Heart left ventricle (tissue), 13 donors: Measurements from ENCODE around the gene MAPK8IP3.

Source experiments
- POLR2A ChIP-seq, 2 donors: fragments of 450-650 bp; IDR thresholded peaks; one replicate each; pipeline ENCODE4 v1.6.1; 2017; ENCODE audit warnings: antibody characterized with exemption in 2 of 2, mild to moderate bottlenecking in 2 of 2, moderate library complexity in 2 of 2
- TF ChIP-seq, protein P1 (sequence below), 12 donors: fragments of 200-600 bp; sonication (generic) in 4 of 12; IDR thresholded peaks; one replicate each; pipeline versions ENCODE4 v1.5.0 to v1.8.0; 2018 to 2022; ENCODE audit warnings: antibody characterized with exemption in 12 of 12, mild to moderate bottlenecking in 5 of 12
- donor health status: ischemic (EF 13 %, LVEDD 7.1; RV severe dilation, severe dysfunction).
- donor health status: DM: no; HTN: yes; CAD: no.
- donor health status: DM: no; HTN: no; CAD: no.
- donor health status: ischemic (EF 25% LVEDD 6.9; RV normal size, moderate dysfunction).
- donor health status: ischemic (EF 25% LVEDD 5.7; RV mildly dilated, moderate dysfunction).
- donor health status: ischemic (EF 35%, LVEDD 5.7; RV mildly dilated, moderate dysfunction).
- donor health status: nonischemic (EF 11% LVEDD 7.7; RV severe dilation, severe dysfunction).
- donor health status: DM: yes; HTN: yes; CAD: no.
- donor health status: PGD.
- donor health status: ischemic (EF 29% LVEDD 5.4; RV normal size, mild dysfunction).
- donor health status: nonischemic (EF 23%, LVEDD 6.1; RV moderate dilation, normal function).

DNA sequence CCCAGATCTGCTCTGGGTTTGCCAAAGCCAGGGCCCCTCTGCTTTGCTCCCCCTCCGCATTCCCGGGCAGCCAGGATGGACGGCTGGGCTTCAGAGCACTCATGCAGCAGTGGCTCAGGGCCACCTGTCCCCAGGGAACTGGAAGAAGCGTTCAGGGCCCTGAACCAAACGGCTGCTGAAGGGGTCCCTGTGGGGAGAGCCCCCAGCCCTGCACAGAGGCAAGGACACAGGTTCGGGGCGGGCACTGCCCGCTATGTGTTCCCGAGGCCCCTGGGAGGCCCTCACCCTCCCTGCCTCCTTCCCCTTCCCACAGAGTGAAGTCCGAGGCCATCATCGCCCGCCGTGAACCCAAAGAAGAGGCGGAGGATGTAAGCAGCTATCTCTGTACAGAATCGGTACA lies 54.9 kb downstream of the MAPK8IP3 start:
- TF ChIP-seq, protein P1, sequence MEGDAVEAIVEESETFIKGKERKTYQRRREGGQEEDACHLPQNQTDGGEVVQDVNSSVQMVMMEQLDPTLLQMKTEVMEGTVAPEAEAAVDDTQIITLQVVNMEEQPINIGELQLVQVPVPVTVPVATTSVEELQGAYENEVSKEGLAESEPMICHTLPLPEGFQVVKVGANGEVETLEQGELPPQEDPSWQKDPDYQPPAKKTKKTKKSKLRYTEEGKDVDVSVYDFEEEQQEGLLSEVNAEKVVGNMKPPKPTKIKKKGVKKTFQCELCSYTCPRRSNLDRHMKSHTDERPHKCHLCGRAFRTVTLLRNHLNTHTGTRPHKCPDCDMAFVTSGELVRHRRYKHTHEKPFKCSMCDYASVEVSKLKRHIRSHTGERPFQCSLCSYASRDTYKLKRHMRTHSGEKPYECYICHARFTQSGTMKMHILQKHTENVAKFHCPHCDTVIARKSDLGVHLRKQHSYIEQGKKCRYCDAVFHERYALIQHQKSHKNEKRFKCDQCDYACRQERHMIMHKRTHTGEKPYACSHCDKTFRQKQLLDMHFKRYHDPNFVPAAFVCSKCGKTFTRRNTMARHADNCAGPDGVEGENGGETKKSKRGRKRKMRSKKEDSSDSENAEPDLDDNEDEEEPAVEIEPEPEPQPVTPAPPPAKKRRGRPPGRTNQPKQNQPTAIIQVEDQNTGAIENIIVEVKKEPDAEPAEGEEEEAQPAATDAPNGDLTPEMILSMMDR (IDR thresholded peaks at IDR 0.05), result no peak
- TF ChIP-seq POLR2A (IDR thresholded peaks at IDR 0.05), result no peak
